ENCODE data around the gene RUNX2.
"Not testable (repeated sequence)": the region's sequence is repeated elsewhere in the genome, so short reads cannot be mapped to it uniquely, and the experiment has no call there.

The RUNX2 gene

GRCh38 chr6:45531999-45532595, 204.0 kb downstream of the RUNX2 start:
- no peak for DNase-seq

GRCh38 chr6:45532721-45533210, 204.6 kb downstream of the RUNX2 start:
- DNase-seq = no peak

GRCh38 chr6:45533386-45533785, 205.3 kb downstream of the RUNX2 start:
- no peak for DNase-seq

- DNase-seq = no peak
Measured at GRCh38 chr6:45535933-45536332, 207.8 kb downstream of the RUNX2 start.

- DNase-seq = no peak
Measured at GRCh38 chr6:45537539-45537938, 209.4 kb downstream of the RUNX2 start.

- DNase-seq = no peak
Measured at GRCh38 chr6:45538641-45539547, 210.8 kb downstream of the RUNX2 start.

GRCh38 chr6:45540375-45540920, 212.3 kb downstream of the RUNX2 start:
- DNase-seq = no peak

GRCh38 chr6:45541934-45542333, 213.8 kb downstream of the RUNX2 start:
- no peak for DNase-seq

GRCh38 chr6:45543298-45544235, 215.4 kb downstream of the RUNX2 start:
- no peak for DNase-seq

GRCh38 chr6:45545416-45545815, 217.3 kb downstream of the RUNX2 start:
- no peak for DNase-seq

GRCh38 chr6:45548657-45549515, 220.8 kb downstream of the RUNX2 start:
- DNase-seq = no peak

GRCh38 chr6:45552536-45552935, 224.4 kb downstream of the RUNX2 start:
- DNase-seq = no peak

GRCh38 chr6:45553730-45554344, 225.7 kb downstream of the RUNX2 start:
- DNase-seq = no peak

- DNase-seq = no peak
Measured at GRCh38 chr6:45554591-45554990, 226.5 kb downstream of the RUNX2 start.

- DNase-seq = no peak
Measured at GRCh38 chr6:45555981-45556771, 228.0 kb downstream of the RUNX2 start.

- no peak for DNase-seq
Measured at GRCh38 chr6:45556828-45557227, 228.7 kb downstream of the RUNX2 start.

GRCh38 chr6:45557454-45557853, 229.3 kb downstream of the RUNX2 start:
- no peak for DNase-seq

GRCh38 chr6:45558858-45559257, 230.7 kb downstream of the RUNX2 start:
- DNase-seq = no peak

- DNase-seq = not testable (repeated sequence)
Measured at GRCh38 chr6:45560321-45560820, 232.2 kb downstream of the RUNX2 start.

- DNase-seq = no peak
Measured at GRCh38 chr6:45562171-45562570, 234.0 kb downstream of the RUNX2 start.
